Measurements from ENCODE around the gene ADNP2.

Gene ADNP2

DNA sequence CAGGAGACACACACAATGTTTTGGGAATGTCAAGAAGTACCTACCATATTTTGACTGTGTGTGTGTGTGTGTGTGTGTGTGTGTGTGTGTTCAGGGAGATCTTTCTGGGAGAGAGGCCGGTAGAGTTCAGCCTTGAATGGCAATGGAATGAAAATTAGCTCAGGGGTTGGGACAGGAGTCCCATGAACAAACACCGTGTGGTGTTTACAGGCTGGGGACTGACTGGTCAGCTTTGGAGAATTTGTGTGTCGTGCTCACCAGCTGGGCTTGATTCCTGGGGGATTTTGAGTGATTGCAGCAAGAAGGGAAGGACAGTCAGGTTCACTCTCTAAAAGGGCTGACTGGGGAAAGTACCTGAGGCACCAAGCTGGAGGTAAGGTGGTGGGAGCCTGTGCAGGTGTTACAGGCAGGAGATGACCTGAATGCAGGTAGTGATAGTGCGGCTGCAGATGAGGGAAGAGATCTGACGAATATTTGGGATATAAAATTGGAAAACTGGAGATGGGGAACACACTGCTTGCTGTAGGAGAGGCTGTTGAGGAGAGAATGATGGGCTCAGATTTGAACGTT, 2.5 kb upstream of the ADNP2 start:
- DNase-seq: no peak

DNA sequence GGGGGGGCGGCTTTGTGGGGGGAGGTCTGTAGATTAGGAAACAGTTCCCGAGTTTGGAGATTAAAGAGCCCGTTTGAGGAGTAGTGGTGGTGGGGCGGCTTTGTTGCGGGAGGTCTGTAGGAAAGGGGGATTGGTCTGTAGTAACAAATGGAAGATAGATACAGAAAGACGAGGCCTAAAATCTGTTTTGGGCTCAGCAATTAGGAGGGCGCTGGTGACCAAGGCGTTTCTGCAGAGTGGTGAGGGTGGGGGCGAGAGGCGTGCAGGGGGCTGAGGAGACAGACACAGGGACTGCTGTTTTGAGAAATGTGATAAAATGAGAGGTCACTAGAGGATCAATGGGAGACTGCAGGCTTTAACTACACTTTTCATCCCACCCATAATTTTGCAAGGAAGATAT, 1.6 kb upstream of the ADNP2 start:
- DNase-seq: no peak

DNA sequence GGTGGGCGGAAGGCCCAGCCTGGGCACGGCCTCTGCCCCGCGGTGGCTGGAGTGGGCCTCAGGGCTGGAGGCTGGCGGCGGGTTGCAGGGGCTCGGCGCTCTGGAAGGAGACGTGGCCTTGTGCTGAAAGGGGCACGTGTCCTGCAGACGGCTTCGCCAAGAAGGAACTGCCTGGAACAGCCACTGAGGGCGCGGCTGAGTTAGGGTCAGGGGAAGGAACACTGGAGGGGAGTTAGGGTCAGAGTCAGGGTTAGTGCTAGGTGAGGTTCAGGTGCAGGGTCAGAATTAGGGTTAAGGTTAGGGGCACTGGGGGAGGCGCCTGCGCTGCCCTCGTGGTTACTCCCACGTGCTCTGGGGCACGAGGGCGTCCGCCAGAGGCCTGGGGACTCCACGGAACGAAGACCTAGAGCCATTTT, 933 bp upstream of the ADNP2 start:
- no peak for DNase-seq

DNA sequence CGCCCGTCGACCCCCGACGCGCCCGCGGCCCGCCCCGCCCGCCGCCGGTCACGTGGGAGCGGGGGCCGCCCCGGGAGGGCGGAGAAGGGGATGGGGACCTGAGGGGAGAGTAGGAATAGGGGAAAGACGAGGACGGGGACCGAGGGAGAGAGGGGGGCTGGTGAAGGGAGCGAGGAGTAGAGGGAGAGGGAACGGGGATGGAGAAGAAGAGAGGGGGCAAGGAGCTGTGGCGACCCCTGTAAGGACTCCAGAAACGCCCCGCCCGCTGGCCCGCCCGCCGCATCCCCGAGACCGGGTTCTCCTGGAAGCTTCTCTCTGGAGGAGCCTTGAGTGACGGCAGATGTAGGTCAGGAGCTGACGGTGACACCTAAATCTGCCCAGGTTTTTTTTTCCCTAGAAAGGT, 615 bp downstream of the ADNP2 start:
- DNase-seq: no peak

DNA sequence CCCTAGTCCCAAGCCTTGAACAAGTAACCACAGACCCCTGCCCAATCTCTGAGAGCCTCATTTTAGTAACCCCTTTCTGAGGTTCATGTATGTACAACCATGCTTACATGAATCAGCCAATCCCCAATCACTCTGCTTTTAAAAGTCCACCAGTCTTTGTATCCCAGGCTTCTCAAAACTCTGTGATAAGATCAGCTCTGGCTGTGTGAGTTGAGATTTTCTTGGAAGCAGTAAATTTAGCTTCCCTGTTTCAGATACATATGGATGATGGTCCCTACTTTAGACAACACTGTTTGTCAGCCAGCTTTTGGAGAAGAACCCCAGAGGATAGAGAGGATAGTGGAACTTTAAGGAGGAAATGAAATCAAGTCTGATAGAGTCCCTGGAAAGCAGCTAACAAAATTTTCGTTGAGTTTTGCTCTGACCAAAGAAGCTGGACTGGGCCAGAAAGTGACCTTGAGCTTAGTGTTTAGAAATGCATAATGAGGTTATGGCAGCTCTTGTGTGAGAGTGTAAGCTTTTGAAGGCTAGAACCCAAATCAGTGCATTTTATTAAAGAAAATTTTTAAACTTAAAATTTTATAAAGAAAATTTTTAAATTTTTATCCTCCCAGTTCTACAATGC, 3.7 kb downstream of the ADNP2 start:
- DNase-seq: no peak

DNA sequence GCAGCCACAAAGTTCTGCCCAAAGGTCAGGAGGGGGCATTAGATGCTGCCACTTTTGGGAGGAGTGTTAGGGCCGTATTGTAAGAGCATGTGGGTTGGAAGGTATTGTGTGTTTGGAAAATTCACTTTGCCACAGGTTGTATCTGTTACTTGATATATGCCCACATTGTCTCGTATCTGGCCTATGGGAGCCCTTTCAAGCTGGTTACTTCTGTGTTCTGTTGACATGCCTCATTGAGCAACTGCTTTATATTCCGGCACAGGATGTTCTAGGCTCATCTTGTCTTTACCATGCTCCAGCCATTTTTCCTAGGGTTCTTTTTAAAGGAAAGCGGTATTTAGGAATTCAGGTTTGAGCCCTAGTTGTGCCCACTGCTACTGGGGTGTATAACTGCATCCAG, 6.0 kb downstream of the ADNP2 start:
- no peak for DNase-seq

DNA sequence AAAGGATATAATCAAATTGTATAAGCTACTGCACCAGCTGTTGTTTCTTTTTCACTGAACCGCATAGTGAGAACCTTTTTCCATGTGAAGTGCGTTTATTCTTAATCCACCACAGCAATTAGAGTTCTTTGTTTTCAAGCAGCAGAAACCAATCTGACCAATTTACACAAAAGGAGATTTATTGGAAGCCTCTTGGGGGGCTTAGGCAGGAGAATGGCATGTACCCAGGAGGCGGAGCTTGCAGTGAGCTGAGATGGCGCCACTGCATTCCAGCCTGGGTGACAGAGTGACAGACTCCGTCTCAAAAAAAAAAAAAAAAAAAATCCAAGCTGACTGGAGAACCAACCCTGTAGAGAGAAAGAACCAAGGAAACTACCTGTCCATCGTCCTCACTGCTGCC, 10.0 kb downstream of the ADNP2 start:
- DNase-seq: no peak

DNA sequence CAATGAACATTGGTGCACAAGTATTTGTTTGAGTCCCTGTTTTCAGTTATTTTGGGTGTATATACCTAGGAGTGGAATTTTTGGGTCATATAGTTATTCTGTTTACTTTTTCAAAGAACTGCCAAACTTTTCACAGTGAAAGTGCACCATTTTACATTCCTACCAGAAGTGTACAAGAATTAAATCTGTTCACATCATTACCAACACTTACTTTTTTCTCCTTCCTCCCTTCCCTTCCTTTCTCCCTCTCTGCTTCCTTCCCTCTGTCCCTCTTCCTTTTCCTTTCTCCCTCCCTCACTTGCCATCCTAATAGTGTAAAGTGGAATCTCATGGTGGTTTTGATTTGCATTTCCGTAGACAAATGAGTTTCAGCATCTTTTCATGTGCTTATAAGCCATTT, 11.9 kb downstream of the ADNP2 start:
- DNase-seq: no peak

DNA sequence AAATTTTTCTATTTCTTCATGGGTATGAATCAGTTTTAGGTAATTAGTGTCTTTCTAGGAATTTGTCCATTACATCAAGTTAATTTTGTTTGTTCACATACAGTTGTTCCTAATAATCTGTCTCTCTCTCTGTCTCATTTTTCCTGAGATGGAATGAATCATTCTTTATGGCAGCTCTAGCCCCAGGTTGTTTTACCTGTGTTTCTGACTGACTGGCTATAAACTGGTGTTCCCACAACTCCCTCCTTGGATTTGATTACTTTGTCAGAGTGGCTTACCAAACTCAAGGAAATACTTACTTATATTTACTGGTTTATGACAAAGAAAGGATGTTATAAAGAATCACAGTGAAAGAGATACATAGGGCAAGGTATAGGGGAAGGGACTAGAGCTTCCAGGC, 15.1 kb downstream of the ADNP2 start:
- DNase-seq: no peak

DNA sequence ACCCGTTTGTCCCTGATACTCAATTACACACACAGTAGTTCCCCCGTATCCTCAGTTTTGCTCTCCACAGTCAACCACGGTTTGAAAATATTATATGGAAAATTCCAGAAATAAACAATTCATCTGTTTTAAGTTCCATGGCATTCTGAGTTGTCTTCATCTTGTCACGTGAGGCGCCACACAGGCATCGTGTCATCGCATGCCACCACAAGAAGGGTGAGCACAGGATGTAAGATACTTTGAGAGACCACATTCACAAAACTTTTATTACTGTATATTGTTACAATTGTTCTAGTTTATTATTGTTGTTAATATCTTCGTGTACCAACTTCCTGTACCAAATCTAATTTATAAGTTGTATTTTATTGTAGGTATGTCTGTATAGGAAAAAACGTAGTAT, 17.7 kb downstream of the ADNP2 start:
- DNase-seq: no peak

DNA sequence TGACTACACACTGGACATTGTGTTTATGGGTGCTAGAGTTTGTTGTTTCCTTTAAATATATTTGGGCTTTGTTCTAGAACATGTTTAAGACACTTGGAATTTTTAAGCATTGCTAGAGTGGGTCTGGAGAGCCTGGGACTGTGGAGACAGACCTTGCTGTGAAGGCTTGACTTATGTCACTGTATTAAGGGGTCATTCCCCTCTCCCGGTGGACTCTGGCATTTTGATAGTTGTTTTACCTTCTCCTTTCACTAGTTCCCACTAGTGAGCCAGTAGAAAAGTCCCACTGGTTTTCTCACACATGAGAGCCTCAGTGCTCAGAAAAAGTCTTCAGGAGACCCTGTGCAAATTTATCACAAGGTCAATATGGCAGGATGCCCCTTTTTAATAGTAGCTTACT, 18.6 kb downstream of the ADNP2 start:
- DNase-seq: no peak

DNA sequence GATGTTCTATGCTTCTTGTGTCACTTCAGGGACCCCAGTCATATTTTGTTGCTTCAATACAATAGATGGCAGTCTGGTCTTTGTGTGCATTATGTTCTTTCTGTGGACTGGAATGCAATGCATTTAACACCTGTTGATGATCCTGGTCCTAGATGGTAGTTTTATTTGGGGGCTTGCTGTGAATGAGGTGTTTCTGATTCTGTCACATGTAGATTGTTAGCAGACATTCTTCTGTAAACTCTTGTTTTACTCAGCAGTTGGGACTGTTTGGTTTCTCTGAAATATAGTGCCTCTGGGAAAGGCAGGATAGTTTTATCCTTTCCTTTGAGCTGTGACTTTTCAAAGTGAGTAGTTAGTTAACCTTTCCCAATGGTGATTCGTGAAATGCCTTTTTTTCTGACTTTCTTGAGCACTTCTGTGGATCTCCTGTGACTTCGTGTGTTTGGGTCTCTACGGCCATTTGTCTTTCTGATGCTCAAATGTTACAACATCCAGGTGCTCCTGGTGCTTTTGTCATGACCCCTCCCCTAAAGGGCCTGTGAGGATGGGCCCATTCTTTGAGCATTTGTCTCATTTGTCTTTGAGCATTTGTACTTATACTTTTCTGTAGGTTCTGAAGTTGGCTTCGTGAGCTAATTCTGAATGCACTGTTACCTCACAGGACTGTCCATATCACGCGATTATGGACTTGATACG, 20.8 kb downstream of the ADNP2 start:
- no peak for DNase-seq

DNA sequence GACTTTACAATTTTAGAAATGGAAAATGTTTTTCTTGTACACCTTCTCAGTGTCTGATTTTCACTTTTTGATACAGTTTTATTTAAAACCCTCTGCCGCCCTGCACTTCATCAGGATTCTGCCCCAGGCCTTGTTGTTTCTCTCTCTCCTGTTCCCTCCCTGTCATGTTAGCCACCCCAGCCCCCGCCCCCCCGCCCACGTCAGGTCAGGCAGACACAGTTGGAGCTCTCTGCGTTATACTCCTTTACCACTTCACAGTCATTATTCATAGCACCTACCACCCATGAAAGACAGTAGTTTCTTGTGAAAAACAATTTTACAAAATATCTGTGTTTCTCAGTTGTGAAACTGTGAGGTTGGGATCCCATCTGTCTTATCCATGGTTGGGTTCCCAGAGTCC, 21.5 kb downstream of the ADNP2 start:
- no peak for DNase-seq

DNA sequence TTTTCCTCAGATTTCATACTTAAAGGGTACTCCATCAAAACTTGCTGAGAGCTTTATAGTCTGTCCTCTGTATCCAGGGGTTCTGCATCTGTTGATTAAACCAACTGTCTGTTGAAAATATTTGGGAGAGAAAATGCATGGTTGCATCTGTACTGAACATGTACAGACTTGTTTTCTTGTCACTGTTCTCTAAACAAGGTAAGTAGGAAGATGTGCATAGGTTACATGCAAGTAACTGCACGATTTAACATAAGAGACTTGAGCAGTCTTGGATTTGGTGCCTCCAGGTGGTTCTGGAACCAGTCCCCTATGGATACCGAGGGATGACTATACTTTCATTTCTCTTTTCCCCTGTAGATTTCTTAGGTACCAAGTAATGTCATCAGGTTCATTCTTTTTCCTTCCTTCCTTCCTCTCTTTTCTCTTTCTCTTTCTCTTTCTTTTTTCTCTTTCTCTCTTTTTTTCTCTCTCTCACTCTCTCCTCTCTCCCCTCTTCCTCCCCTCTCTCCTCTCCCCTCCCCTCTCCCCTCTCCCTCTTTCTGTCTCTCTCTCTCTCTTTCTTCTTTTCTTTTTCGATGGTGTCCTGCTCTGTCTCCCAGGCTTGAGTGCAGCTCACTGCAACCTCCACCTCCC, 23.2 kb downstream of the ADNP2 start:
- no peak for DNase-seq

DNA sequence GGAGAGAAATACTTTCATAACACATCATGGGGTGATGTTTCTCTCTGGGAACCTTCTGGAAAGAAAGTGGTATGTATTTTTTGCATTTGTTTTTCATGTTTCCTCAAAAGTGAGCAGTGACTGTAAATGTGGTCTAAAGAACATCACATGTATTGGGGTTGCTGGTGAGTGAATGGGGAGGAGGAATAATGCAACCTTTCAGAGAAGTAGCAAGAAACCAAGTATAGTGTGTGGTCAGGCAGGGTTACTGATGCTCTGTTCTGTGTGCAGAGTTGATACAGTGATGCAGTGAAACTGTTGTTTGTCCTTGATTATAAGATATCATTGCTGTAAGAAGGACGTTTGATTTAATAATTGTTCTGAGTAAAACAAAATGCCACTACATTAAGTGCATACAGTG, 24.1 kb downstream of the ADNP2 start:
- no peak for DNase-seq

DNA sequence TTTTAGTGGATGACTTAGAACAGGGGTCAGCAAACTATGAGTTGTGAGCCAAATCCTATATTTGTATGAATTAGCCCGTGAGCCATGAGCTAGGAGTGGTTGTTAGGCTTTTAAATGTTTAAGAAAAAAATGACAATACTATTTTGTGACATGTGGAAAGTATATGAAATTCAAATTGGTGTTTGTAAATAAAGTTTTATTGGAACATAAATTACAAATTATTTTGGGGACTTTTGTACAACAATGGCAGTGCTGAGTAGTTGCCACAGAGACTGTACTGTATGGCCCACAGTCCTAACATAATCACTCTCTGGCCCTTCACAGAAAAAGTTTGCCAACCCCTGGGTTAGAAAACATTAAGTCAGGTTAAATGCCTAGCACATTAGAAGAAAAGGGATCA, 26.1 kb downstream of the ADNP2 start:
- DNase-seq: no peak

DNA sequence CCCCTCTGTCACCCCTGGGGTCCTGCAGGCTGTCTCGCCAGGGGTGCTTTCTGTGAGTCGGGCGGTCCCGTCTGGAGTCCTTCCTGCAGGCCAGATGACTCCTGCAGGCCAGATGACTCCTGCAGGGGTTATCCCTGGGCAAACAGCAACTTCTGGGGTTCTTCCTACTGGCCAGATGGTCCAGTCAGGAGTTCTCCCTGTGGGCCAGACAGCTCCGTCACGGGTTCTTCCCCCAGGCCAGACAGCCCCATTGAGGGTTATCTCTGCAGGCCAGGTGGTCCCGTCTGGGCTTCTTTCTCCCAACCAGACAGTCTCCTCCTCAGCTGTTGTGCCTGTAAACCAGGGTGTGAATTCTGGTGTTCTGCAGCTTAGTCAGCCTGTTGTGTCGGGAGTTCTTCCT, 27.6 kb downstream of the ADNP2 start:
- no peak for DNase-seq

DNA sequence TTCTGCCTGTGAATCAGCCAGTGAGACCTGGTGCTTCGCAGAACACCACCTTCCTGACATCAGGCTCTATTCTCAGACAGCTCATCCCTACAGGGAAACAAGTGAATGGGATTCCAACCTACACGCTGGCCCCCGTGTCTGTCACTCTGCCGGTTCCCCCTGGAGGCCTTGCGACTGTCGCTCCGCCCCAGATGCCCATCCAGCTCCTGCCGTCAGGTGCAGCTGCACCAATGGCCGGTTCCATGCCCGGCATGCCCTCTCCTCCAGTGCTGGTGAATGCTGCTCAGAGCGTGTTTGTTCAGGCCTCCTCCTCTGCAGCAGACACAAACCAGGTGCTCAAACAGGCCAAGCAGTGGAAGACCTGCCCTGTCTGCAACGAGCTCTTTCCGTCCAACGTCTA, 28.1 kb downstream of the ADNP2 start:
- DNase-seq: no peak

DNA sequence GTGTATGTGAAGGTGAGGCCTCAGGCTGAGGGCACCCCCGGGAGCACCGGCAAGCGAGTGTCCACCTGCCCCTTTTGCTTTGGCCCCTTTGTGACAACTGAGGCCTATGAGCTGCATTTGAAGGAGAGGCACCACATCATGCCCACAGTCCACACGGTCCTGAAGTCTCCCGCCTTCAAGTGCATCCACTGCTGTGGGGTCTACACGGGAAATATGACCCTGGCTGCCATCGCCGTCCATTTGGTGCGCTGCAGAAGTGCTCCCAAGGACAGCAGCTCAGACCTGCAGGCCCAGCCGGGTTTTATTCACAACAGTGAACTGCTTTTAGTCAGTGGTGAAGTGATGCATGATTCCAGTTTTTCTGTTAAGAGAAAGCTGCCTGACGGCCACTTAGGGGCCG, 28.9 kb downstream of the ADNP2 start:
- no peak for DNase-seq

DNA sequence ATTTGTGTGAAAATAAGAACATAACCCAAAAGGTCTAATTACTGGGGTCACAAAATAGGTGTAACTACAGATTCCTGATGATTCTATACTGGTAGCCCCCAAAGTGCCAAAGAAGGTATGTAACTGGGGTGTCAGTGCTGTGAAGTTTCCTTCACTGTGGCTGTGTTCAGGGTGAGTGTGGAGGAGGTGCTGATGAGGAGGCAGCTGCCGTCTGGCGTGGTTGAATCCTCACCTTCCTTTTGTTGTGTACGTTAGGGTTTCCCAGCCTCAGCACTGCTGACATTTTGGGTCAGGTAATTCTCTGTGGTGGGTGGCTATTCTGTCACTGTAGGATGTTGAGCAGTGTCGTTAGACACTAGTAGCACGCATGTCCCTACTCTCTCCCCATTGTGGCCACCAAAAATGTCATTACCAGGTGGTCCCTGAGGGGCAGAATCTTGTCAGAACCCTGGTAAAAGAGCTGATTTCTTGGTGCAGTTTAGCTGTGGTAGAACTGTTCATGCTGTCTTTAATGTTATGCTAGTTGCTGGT, 31.5 kb downstream of the ADNP2 start:
- no peak for DNase-seq

DNA sequence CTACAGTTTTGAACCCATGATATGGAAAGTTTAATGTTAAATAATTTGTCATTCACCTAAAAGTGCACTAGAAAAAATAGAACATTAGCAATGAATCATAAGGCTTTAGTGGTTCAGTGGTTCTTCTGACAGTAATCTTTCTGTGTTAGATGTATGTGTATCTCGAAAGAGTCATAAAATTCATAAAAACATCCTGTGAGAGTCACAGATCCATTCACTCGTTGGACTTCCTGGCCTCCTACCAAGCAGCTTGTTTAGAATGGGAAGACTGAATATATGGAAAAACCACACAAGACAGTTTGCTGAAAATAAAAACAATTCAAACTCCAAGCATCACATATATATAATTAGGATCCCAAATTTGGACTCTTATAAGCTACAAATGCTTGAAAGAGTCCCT, 34.8 kb downstream of the ADNP2 start:
- no peak for DNase-seq

DNA sequence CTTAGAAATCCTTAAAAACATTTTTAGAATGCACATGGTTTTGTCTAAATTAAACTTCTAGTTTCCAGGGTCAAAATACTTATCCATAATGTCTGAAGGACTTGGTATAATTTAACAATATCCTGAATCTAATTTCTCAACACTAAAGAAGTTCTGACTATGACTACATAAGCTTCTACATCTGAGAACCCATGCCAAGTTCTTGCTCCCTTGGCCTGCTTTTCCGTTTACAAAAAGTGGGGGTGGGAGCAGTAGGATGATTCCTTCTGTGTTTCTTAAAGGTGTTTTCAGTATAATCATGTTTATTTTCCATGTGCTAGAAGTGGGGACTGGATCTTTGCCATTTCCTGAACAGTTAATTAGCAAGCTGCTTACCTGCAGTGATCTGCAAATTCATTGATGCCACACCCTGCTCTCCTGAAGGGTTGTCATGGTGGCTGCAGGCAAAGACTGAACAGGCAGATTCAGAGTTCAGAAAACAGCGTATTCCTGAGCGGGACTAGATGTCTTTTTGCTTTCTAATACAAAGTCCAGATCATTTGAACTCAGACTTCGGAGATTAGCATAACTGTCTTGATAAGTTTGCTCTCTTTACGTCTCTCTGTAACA, 36.2 kb downstream of the ADNP2 start:
- no peak for DNase-seq

DNA sequence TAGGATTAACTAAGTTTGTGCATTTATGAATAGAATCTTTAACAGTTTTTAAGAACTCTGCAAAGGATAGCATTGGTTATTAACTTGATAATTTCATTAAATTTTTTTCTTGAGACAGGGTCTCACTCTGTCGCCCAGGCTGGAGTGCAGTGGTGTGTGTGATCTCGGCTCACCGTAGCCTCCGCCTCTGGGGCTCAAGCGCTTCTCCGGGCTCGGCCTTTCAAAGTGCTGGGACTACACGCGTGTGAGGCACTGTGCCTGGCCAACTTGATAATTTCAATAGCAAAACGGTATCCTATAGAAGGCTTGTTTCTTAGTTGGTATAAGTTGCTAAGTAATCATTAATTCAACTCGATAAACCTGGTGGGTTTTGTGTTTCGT, 38.0 kb downstream of the ADNP2 start:
- DNase-seq: no peak

All from NCI-H1417 treated with DMSO at 0.1 percent for 48 hours (cell line).